Peyer's patch (tissue), 4 donors: Measurements from ENCODE around the gene SLC26A8.

Experiments
- POLR2A ChIP-seq, 2 donors: fragments of 450-650 bp; IDR thresholded peaks; one replicate each; pipeline ENCODE4 v1.5.1; 2017; ENCODE audit warnings: antibody characterized with exemption in 2 of 2, mild to moderate bottlenecking in 2 of 2, moderate library complexity in 2 of 2
- TF ChIP-seq, protein P1 (sequence below), 6 experiments: fragments of 450-650 bp in 4 of 6; fragments of 200-600 bp in 2 of 6; sonication (generic) in 1 of 6; IDR thresholded peaks; one replicate each; pipeline ENCODE4 v1.5.1; 2017 to 2019; ENCODE audit warnings: antibody characterized with exemption in 6 of 6, mild to moderate bottlenecking in 3 of 6, moderate library complexity in 1 of 6

DNA sequence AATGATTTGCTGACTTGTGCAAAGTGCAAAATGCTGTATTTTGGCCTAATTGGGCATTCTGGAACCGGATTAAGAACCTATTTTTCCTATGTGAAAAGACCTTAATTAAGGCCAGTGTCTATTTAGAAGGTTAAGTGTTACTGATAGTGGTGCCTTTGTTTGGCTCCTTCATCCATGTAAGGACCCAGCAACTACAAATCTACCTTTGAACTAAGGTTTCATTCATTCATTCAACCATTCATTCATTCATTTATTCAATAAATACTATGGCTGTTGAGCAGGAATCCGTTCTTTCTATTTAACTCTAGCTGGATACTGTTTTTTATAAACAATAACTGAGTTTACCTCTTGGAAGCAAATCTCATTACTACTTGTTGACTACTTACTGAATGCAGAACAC lies 36.8 kb upstream of the SLC26A8 start:
- TF ChIP-seq, protein P1, sequence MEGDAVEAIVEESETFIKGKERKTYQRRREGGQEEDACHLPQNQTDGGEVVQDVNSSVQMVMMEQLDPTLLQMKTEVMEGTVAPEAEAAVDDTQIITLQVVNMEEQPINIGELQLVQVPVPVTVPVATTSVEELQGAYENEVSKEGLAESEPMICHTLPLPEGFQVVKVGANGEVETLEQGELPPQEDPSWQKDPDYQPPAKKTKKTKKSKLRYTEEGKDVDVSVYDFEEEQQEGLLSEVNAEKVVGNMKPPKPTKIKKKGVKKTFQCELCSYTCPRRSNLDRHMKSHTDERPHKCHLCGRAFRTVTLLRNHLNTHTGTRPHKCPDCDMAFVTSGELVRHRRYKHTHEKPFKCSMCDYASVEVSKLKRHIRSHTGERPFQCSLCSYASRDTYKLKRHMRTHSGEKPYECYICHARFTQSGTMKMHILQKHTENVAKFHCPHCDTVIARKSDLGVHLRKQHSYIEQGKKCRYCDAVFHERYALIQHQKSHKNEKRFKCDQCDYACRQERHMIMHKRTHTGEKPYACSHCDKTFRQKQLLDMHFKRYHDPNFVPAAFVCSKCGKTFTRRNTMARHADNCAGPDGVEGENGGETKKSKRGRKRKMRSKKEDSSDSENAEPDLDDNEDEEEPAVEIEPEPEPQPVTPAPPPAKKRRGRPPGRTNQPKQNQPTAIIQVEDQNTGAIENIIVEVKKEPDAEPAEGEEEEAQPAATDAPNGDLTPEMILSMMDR (IDR thresholded peaks at IDR 0.05): no peak
- TF ChIP-seq POLR2A (IDR thresholded peaks at IDR 0.05): no peak
